ENCODE results near the gene NSF.
"Not testable (repeated sequence)": the region's sequence is repeated elsewhere in the genome, so short reads cannot be mapped to it uniquely, and the experiment has no call there.

Gene NSF

GRCh38 chr17:46590157-46591146 lies at the start of gene NSF:
Gene NSF, plus strand, starts transcription at chr17:46590669. Its CDS starts 107 bp downstream, at chr17:46590776.
- not testable (repeated sequence) for DNase-seq (ENCODE audit: low read depth)

- not testable (repeated sequence) for DNase-seq (ENCODE audit: low read depth)
These were observed 41.9 kb upstream of the NSF start for GRCh38 chr17:46548607-46549006.

GRCh38 chr17:46559155-46559554 lies 31.3 kb upstream of the NSF start:
- not testable (repeated sequence) for DNase-seq (ENCODE audit: low read depth)

GRCh38 chr17:46560048-46560447 lies 30.4 kb upstream of the NSF start:
- not testable (repeated sequence) for DNase-seq (ENCODE audit: low read depth)

- not testable (repeated sequence) for DNase-seq (ENCODE audit: low read depth)
These were observed 24.2 kb upstream of the NSF start for GRCh38 chr17:46566284-46566683.

- not testable (repeated sequence) for DNase-seq (ENCODE audit: low read depth)
These were observed 23.5 kb upstream of the NSF start for GRCh38 chr17:46566980-46567379.

- not testable (repeated sequence) for DNase-seq (ENCODE audit: low read depth)
These were observed 18.7 kb upstream of the NSF start for GRCh38 chr17:46571796-46572195.

- DNase-seq (ENCODE audit: low read depth) = not testable (repeated sequence)
These were observed 11.1 kb upstream of the NSF start, which contains the start of gene ARL17A for GRCh38 chr17:46579083-46580075. Gene ARL17A, minus strand, starts transcription at chr17:46579691. Its CDS starts 3,369 bp downstream, at chr17:46576322.

GRCh38 chr17:46580082-46580481 lies 10.4 kb upstream of the NSF start:
- not testable (repeated sequence) for DNase-seq (ENCODE audit: low read depth)

- not testable (repeated sequence) for DNase-seq (ENCODE audit: low read depth)
These were observed 5.0 kb upstream of the NSF start for GRCh38 chr17:46585444-46585843.

- not testable (repeated sequence) for DNase-seq (ENCODE audit: low read depth)
These were observed 863 bp downstream of the NSF start for GRCh38 chr17:46591332-46591731.

GRCh38 chr17:46598344-46598931 lies 8.0 kb downstream of the NSF start:
- DNase-seq (ENCODE audit: low read depth) = not testable (repeated sequence)

- not testable (repeated sequence) for DNase-seq (ENCODE audit: low read depth)
These were observed 10.3 kb downstream of the NSF start for GRCh38 chr17:46600767-46601166.

- DNase-seq (ENCODE audit: low read depth) = not testable (repeated sequence)
These were observed 12.7 kb downstream of the NSF start for GRCh38 chr17:46603125-46603524.

GRCh38 chr17:46611304-46611703 lies 20.8 kb downstream of the NSF start:
- DNase-seq (ENCODE audit: low read depth) = not testable (repeated sequence)

- not testable (repeated sequence) for DNase-seq (ENCODE audit: low read depth)
These were observed 23.4 kb downstream of the NSF start for GRCh38 chr17:46613876-46614275.

- DNase-seq (ENCODE audit: low read depth) = not testable (repeated sequence)
These were observed 26.7 kb downstream of the NSF start for GRCh38 chr17:46617121-46617520.

GRCh38 chr17:46618975-46619374 lies 28.5 kb downstream of the NSF start:
- not testable (repeated sequence) for DNase-seq (ENCODE audit: low read depth)

GRCh38 chr17:46623790-46624189 lies 33.3 kb downstream of the NSF start:
- not testable (repeated sequence) for DNase-seq (ENCODE audit: low read depth)

GRCh38 chr17:46624726-46625125 lies 34.3 kb downstream of the NSF start:
- DNase-seq (ENCODE audit: low read depth) = not testable (repeated sequence)

- DNase-seq (ENCODE audit: low read depth) = not testable (repeated sequence)
These were observed 37.0 kb downstream of the NSF start for GRCh38 chr17:46627452-46627851.
